ENCODE measurements around the gene ENO1.
"Not testable (repeated sequence)": the region's sequence is repeated elsewhere in the genome, so short reads cannot be mapped to it uniquely, and the experiment has no call there.

The ENO1 gene

DNA sequence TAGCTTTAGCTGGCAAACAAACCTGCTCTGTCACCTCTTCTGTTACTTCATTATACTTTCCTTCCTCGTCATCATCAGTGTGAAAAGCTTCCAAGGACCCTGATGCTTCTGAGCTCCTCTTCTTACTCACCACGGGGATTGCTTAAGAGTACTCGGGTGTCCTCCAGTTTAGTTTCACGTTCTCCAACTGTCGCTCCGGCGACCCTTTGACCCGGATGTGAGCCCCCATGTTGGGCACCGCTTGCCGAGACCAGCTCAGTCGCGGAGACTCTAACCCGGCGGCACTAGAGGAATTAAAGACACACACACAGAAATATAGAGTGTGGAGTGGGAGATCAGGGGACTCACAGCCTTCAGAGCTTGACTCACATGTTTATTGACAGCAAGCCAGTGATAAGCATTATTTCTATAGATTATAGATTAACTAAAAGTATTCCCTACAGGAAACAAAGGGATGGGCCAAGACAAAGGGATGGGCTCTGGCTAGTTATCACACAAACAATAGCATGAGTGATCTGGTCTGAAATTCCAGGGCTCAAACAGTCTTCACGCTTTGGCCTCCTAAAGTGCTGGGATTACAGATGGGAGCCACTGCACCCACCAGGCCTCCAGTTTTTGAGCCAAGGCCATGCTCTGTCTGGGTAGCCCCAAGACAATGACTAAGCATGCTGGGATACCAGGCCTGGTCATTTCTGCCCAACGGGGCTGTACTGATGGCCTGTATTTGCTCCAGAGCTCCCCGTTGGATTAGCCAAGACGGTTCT lies 30.1 kb upstream of the ENO1 start:
- Histone ChIP-seq H3K27ac (ENCODE audit: low read depth, low read length) (no peak overlapping the region), H3K4me3 (ENCODE audit: low read length) (no peak overlapping the region), H3K4me1 (ENCODE audit: control insufficient read depth, insufficient read depth, low read length) (peaks cover 5% of the 10 kb centered on the region), H3K27me3 (ENCODE audit: control insufficient read depth, insufficient read depth, low read length) (no peaks in the 10 kb centered on the region), H3K9ac (ENCODE audit: low read length) (no peak overlapping the region), H3K36me3 (ENCODE audit: control insufficient read depth, insufficient read depth, low read length) (no peaks in the 10 kb centered on the region)

DNA sequence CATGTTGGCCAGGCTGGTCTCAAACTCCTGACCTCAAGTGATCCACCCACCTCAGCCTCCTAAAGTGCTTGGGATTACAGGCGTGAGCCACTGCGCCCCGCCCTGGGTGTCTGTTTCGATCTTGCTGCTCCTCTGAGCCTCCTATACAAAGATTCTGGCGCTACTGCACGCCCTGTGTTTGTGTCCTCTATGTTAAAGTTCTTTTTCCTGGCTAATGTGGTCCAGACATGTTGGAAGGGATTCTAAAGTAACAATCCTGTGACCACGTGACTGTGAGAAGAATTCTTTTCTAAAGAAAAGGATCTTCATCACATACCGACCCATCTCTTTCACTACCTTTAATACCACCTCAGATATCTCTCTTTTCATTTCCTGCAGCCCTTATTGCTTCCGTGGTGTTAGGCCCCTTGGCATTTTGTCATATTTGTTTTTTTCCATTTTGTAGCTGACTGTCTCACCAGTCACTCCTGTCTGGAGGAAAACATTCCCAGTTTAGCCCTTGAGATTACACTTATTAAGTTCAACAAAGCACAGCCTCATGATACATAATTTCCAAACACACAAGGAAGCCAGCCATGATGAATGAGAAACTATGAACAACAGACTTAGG lies 27.2 kb upstream of the ENO1 start:
- Histone ChIP-seq H3K9ac (ENCODE audit: low read length) (no peak overlapping the region), H3K4me3 (ENCODE audit: low read length) (no peak overlapping the region), H3K4me1 (ENCODE audit: control insufficient read depth, insufficient read depth, low read length) (peaks cover 5% of the 10 kb centered on the region), H3K36me3 (ENCODE audit: control insufficient read depth, insufficient read depth, low read length) (no peaks in the 10 kb centered on the region), H3K27ac (ENCODE audit: low read depth, low read length) (no peak overlapping the region), H3K27me3 (ENCODE audit: control insufficient read depth, insufficient read depth, low read length) (no peaks in the 10 kb centered on the region)

DNA sequence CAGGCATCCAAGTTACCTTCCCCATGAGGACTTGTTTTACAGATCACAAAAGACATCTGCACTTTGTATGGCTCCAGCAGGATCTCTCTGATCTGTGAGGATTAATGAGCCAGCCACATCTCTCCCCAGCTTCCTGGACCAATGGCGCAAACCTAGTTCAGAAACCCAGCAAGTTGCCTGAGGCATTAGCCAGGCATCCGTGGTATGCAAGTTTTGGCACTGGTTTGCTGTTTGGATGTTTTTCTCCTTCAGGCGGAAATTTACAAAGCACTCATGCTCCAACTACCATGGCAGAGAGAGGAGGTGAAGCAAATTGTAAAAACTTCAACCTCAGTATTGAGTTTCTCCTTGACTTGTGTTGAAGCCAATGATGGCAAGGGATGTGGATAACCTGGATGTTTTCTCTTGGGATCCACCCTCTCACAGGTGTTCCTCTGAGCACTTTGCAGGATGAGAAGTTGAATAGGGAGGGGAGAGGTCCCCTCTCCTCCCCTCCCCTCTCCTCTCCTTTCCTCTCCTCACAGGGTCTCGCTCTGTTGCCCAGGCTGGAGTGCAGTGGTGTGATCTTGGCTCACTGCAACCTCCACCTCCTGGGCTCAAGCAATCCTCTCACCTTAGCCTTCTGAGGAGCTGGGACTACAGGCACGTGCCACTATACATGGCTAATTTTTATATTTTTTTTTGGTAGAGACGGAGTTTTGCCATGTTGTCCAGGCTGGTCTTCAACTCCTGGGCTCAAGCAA lies 25.6 kb upstream of the ENO1 start:
- H3K36me3 ChIP-seq (ENCODE audit: control insufficient read depth, insufficient read depth, low read length) = no peaks in the 10 kb centered on the region
- H3K27ac ChIP-seq (ENCODE audit: low read depth, low read length) = no peak overlapping the region
- peaks cover 5% of the 10 kb centered on the region for H3K4me1 ChIP-seq (ENCODE audit: control insufficient read depth, insufficient read depth, low read length)
- H3K9ac ChIP-seq (ENCODE audit: low read length) = no peak overlapping the region
- no peaks in the 10 kb centered on the region for H3K27me3 ChIP-seq (ENCODE audit: control insufficient read depth, insufficient read depth, low read length)
- H3K4me3 ChIP-seq (ENCODE audit: low read length) = no peak overlapping the region

DNA sequence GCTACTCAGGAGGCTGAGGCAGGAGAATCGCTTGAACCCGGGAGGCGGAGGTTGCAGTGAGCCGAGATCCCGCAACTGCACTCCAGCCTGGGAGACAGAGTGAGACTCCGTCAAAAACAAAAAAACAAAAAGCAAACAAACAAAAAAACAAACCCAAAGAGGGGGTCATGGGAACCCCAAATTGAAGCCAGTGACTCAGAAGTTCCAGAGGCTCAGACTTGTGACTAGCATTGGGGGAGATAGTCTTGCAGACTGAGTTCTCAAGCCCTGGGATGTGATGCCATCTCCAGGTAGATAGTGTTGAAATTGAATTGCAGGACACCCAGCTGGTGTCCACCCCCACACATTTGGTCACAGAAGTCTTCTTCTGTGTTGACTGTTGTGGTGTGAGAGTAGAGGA lies 24.9 kb upstream of the ENO1 start:
- H3K36me3 ChIP-seq (ENCODE audit: control insufficient read depth, insufficient read depth, low read length) = no peaks in the 10 kb centered on the region
- no peak overlapping the region for H3K4me3 ChIP-seq (ENCODE audit: low read length)
- H3K27me3 ChIP-seq (ENCODE audit: control insufficient read depth, insufficient read depth, low read length) = no peaks in the 10 kb centered on the region
- H3K4me1 ChIP-seq (ENCODE audit: control insufficient read depth, insufficient read depth, low read length) = peaks cover 5% of the 10 kb centered on the region
- H3K27ac ChIP-seq (ENCODE audit: low read depth, low read length) = no peak overlapping the region
- no peak overlapping the region for H3K9ac ChIP-seq (ENCODE audit: low read length)

DNA sequence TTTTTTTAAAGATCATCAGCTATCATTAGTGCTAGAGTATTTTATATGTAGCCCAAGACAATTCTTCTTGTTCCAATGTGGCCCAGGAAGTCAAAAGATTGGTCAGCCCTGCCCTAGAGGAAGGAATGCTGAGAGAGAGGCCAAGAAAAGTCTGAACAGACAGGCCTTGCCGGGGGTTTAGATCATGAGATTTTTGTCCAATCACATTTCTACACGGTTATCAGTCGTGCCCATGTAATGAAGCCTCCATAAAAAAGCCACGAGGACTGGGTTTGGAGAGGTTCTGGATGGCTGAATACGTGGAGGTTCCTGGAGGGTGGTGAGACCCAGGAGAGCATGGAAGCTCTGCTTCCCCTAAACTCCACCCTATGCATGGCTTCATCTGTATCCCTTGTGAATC lies 24.3 kb upstream of the ENO1 start:
- H3K9ac ChIP-seq (ENCODE audit: low read length) = no peak overlapping the region
- H3K36me3 ChIP-seq (ENCODE audit: control insufficient read depth, insufficient read depth, low read length) = no peaks in the 10 kb centered on the region
- no peak overlapping the region for H3K27ac ChIP-seq (ENCODE audit: low read depth, low read length)
- H3K4me3 ChIP-seq (ENCODE audit: low read length) = no peak overlapping the region
- H3K4me1 ChIP-seq (ENCODE audit: control insufficient read depth, insufficient read depth, low read length) = peaks cover 5% of the 10 kb centered on the region
- H3K27me3 ChIP-seq (ENCODE audit: control insufficient read depth, insufficient read depth, low read length) = no peaks in the 10 kb centered on the region

DNA sequence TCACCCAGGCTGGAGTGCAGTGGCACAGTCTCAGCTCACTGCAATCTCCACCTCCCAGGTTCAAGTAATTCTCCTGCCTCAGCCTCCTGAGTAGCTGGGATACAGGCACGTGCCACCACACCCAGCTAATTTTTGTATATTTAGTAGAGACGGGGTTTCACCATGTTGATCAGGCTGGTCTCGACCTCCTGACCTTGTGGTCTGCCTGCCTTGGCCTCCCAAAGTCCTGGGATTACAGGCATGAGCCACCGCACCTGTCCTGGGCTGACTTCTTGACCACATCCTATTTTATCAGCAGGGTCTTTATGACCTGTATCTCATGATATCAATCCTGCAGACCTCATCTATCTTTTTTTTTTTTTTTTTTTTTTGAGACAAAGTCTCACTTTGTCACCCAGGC lies 22.2 kb upstream of the ENO1 start:
- not testable (repeated sequence) for H3K4me1 ChIP-seq (ENCODE audit: control insufficient read depth, insufficient read depth, low read length); H3K36me3 ChIP-seq (ENCODE audit: control insufficient read depth, insufficient read depth, low read length); H3K27me3 ChIP-seq (ENCODE audit: control insufficient read depth, insufficient read depth, low read length); H3K9ac ChIP-seq (ENCODE audit: low read length); H3K27ac ChIP-seq (ENCODE audit: low read depth, low read length); H3K4me3 ChIP-seq (ENCODE audit: low read length)

DNA sequence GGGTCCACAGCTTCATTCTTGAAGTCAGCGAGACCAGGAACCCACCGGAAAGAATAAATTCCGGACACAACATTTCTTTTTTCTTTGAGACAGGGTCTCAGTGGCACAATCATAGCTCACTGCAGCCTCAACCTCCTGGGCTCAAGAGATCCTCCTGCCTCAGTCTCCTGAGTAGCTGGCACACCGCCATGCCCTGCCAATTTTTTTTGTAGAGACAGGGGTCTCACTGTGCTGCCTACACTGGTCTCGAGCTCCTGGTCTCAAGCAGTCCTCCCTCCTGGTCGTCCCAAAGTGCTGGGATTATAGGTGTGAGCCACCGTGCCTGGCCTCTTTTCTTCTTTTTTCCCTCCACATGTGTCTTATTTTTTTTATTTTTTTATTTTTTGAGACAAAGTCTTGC lies 20.6 kb upstream of the ENO1 start:
- H3K27me3 ChIP-seq (ENCODE audit: control insufficient read depth, insufficient read depth, low read length) = no peaks in the 10 kb centered on the region
- no peak overlapping the region for H3K9ac ChIP-seq (ENCODE audit: low read length)
- H3K4me1 ChIP-seq (ENCODE audit: control insufficient read depth, insufficient read depth, low read length) = peaks cover 4% of the 10 kb centered on the region
- H3K27ac ChIP-seq (ENCODE audit: low read depth, low read length) = no peak overlapping the region
- H3K4me3 ChIP-seq (ENCODE audit: low read length) = no peak overlapping the region
- no peaks in the 10 kb centered on the region for H3K36me3 ChIP-seq (ENCODE audit: control insufficient read depth, insufficient read depth, low read length)

DNA sequence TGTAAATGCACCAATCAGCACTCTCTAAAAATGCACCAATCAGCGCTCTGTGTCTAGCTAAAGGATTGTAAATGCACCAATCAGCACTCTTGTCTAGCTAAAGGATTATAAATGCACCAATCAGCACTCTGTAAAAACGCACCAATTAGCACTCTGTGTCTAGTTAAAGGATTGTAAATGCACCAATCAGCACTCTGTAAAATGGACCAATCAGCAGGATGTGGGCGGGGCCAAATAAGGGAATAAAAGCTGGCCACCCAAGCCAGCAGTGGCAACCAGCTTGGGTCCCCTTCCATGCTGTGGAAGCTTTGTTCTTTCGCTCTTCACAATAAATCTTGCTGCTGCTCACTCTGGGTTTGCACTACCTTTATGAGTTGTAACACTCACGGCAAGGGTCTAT lies 19.9 kb upstream of the ENO1 start:
- not testable (repeated sequence) for H3K4me1 ChIP-seq (ENCODE audit: control insufficient read depth, insufficient read depth, low read length); H3K9ac ChIP-seq (ENCODE audit: low read length); H3K36me3 ChIP-seq (ENCODE audit: control insufficient read depth, insufficient read depth, low read length); H3K27me3 ChIP-seq (ENCODE audit: control insufficient read depth, insufficient read depth, low read length); H3K27ac ChIP-seq (ENCODE audit: low read depth, low read length); H3K4me3 ChIP-seq (ENCODE audit: low read length)

DNA sequence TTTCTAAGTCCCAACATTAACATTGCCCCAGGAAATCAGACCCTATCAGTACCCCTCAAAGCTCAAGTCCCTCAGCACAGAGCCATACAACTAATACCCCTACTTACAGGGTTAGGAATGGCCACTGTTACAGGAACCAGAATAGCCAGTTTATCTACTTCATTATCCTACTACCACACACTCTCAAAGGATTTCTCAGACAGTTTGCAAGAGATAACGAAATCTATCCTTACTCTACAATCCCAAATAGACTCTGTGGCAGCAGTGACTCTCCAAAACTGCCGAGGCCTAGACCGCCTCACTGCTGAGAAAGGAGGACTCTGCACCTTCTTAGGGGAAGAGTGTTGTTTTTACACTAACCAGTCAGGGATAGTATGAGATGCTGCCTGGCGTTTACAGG lies 19.0 kb upstream of the ENO1 start:
- not testable (repeated sequence) for H3K4me1 ChIP-seq (ENCODE audit: control insufficient read depth, insufficient read depth, low read length); H3K27ac ChIP-seq (ENCODE audit: low read depth, low read length); H3K9ac ChIP-seq (ENCODE audit: low read length); H3K27me3 ChIP-seq (ENCODE audit: control insufficient read depth, insufficient read depth, low read length); H3K4me3 ChIP-seq (ENCODE audit: low read length); H3K36me3 ChIP-seq (ENCODE audit: control insufficient read depth, insufficient read depth, low read length)

DNA sequence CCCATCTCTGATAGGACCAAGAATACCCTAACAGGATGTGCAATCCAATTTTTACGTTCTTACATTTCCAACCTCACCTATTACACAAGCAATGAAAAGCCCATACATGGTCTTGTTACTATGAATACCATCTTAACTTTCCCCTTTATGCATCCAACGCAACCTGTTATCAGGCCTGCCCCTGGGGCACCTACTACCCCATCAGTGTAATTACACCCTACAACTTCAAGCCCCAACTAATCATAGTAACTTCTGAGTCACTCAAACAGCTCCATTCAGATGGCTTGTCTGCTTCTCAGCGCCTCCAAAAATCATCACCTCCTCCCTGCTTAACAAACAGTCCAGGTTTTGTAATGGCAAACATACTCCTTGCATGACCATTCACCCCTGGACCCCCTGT lies 18.3 kb upstream of the ENO1 start:
- not testable (repeated sequence) for H3K9ac ChIP-seq (ENCODE audit: low read length); H3K27ac ChIP-seq (ENCODE audit: low read depth, low read length); H3K4me3 ChIP-seq (ENCODE audit: low read length); H3K27me3 ChIP-seq (ENCODE audit: control insufficient read depth, insufficient read depth, low read length); H3K36me3 ChIP-seq (ENCODE audit: control insufficient read depth, insufficient read depth, low read length); H3K4me1 ChIP-seq (ENCODE audit: control insufficient read depth, insufficient read depth, low read length)

DNA sequence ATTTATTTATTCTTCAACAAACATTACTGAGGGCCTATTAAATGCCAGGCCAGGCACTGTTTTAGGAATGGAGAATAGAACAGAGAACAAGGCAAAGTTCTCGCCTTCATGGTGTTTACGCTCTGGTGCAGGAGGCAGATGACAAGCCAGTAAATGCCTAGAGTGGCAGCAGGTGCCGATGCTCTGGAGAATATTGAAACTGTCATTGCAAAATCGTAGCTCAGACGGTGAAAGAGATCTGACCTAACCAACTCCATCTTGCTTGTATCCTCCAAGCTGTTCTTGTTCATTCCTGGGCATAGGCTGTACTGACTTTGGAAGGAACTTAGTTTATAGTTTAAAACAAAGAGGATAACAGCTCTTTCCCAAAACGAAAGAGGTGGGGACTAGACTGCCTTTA lies 13.5 kb upstream of the ENO1 start:
- no peak overlapping the region for H3K27ac ChIP-seq (ENCODE audit: low read depth, low read length)
- no peaks in the 10 kb centered on the region for H3K36me3 ChIP-seq (ENCODE audit: control insufficient read depth, insufficient read depth, low read length)
- no peaks in the 10 kb centered on the region for H3K27me3 ChIP-seq (ENCODE audit: control insufficient read depth, insufficient read depth, low read length)
- H3K4me3 ChIP-seq (ENCODE audit: low read length) = no peak overlapping the region
- H3K9ac ChIP-seq (ENCODE audit: low read length) = no peak overlapping the region
- H3K4me1 ChIP-seq (ENCODE audit: control insufficient read depth, insufficient read depth, low read length) = peaks cover 7% of the 10 kb centered on the region

DNA sequence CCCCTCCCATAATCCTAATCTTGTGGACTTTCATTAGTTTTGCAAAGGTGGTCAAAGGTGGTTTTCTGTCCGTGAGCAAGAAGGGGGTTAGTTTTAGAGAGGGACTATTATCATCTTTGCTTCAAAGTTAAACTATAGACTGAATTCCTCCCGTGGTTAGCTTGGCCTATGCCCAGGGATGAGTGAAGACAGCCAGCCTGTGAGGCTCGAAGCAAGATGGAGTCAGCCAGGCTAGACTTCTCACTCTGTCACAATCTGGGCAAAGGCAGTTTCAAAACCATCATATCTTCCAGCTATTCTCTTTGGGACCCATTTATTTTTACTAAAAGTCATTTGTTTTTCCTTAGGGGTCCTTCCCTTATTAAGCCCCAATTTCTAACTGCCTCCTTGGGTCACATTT lies 12.9 kb upstream of the ENO1 start:
- no peaks in the 10 kb centered on the region for H3K27me3 ChIP-seq (ENCODE audit: control insufficient read depth, insufficient read depth, low read length)
- H3K9ac ChIP-seq (ENCODE audit: low read length) = no peak overlapping the region
- H3K36me3 ChIP-seq (ENCODE audit: control insufficient read depth, insufficient read depth, low read length) = no peaks in the 10 kb centered on the region
- H3K27ac ChIP-seq (ENCODE audit: low read depth, low read length) = no peak overlapping the region
- H3K4me3 ChIP-seq (ENCODE audit: low read length) = no peak overlapping the region
- peaks cover 7% of the 10 kb centered on the region for H3K4me1 ChIP-seq (ENCODE audit: control insufficient read depth, insufficient read depth, low read length)

Data from rectal smooth muscle tissue (tissue), 1 donor.